Measurements from ENCODE around the gene TNFRSF6B.

TNFRSF6B gene

GRCh38 chr20:63731410-63731809, 35.0 kb downstream of the TNFRSF6B start:
- H3K4me3 ChIP-seq (ENCODE audit: low read length) = no peak overlapping the region
- no peak for TF ChIP-seq CTCF (conservative IDR thresholded peaks at IDR 0.05; ENCODE audit: low read length)
- no peak for DNase-seq (ENCODE audit: low read depth)

GRCh38 chr20:63732118-63733095, 36.0 kb downstream of the TNFRSF6B start:
- H3K4me3 ChIP-seq (ENCODE audit: low read length) = no peak overlapping the region
- TF ChIP-seq CTCF (conservative IDR thresholded peaks at IDR 0.05; ENCODE audit: low read length) = no peak
- DNase-seq (ENCODE audit: low read depth) = no peak

- DNase-seq (ENCODE audit: low read depth) = no peak
- H3K4me3 ChIP-seq (ENCODE audit: low read length) = no peak overlapping the region
- TF ChIP-seq CTCF (conservative IDR thresholded peaks at IDR 0.05; ENCODE audit: low read length) = no peak
Measured at GRCh38 chr20:63733117-63733516, 36.7 kb downstream of the TNFRSF6B start.

GRCh38 chr20:63733579-63734081, 37.2 kb downstream of the TNFRSF6B start:
- no peak overlapping the region for H3K4me3 ChIP-seq (ENCODE audit: low read length)
- DNase-seq (ENCODE audit: low read depth) = no peak
- TF ChIP-seq CTCF (conservative IDR thresholded peaks at IDR 0.05; ENCODE audit: low read length) = no peak

- no peak for TF ChIP-seq CTCF (conservative IDR thresholded peaks at IDR 0.05; ENCODE audit: low read length)
- no peak overlapping the region for H3K4me3 ChIP-seq (ENCODE audit: low read length)
- DNase-seq (ENCODE audit: low read depth) = no peak
Measured at GRCh38 chr20:63734111-63734945, 37.9 kb downstream of the TNFRSF6B start.

- no peak overlapping the region for H3K4me3 ChIP-seq (ENCODE audit: low read length)
- TF ChIP-seq CTCF (conservative IDR thresholded peaks at IDR 0.05; ENCODE audit: low read length) = no peak
- no peak for DNase-seq (ENCODE audit: low read depth)
Measured at GRCh38 chr20:63734946-63735858, 38.8 kb downstream of the TNFRSF6B start.
